Measurements from ENCODE around the gene IGF2R. TPM values are rescaled to one million over a fixed set of nuclear protein-coding genes. Genes with fewer than 3 reads are reported as not detected.

Gene IGF2R
- total RNA-seq, 1 donor from 2014 or later, result 247 TPM

DNA sequence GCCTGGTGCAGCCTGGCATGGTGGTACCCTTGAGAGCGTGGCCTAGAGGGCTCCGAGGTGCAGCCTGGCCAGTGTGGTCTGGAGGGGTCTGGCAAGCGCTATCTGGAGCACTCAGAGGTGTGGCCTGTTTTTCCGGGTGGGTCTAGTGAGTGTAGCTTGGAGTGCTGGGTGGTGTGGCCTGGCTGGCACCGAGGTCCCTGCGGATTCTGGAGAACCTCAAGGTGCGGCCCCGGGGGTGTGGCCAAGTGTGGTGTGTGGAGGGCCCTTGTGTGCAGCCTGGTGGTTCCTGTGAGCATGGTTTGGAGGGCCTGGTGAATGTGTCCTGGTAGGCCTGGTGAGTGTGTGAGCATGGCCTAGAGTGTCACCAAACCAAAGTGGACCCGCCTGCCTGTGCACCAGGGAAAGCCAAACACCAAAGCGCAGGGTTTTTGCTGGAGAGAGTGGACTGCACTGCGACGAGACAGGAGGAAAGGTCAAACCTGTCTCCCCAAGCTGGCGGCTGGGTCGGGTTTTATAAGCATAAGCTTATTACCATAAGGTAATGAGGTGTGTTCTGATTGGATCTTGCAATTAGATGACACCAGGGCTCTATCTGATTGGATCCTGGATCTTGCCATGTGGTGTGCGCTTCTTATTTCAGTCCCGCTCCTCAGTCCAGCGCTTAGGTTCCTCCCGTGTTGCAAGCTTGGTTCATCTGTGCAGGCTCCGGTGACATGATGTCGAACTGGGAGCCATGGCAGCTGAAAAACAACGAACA is 35.7 kb downstream of the IGF2R start:
- Mint-ChIP-seq H3K27me3 (ENCODE audit: low read depth) (no peaks in the 10 kb centered on the region), H3K4me1 (ENCODE audit: low read depth) (peaks cover 27% of the 10 kb centered on the region), H3K27ac (ENCODE audit: unreplicated experiment) (peak overlapping the region; percentile 2), H3K4me3 (ENCODE audit: unreplicated experiment) (no peak overlapping the region), H3K36me3 (ENCODE audit: low read depth) (peaks cover 7% of the 10 kb centered on the region), H3K9me3 (ENCODE audit: low read depth) (no peaks in the 10 kb centered on the region)
- TF ChIP-seq, protein P1, sequence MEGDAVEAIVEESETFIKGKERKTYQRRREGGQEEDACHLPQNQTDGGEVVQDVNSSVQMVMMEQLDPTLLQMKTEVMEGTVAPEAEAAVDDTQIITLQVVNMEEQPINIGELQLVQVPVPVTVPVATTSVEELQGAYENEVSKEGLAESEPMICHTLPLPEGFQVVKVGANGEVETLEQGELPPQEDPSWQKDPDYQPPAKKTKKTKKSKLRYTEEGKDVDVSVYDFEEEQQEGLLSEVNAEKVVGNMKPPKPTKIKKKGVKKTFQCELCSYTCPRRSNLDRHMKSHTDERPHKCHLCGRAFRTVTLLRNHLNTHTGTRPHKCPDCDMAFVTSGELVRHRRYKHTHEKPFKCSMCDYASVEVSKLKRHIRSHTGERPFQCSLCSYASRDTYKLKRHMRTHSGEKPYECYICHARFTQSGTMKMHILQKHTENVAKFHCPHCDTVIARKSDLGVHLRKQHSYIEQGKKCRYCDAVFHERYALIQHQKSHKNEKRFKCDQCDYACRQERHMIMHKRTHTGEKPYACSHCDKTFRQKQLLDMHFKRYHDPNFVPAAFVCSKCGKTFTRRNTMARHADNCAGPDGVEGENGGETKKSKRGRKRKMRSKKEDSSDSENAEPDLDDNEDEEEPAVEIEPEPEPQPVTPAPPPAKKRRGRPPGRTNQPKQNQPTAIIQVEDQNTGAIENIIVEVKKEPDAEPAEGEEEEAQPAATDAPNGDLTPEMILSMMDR (IDR thresholded peaks at IDR 0.05), result no peak
- peak; percentile 88 for DNase-seq (ENCODE audit: low spot score)

- no peaks in the 10 kb centered on the region for H3K27me3 Mint-ChIP-seq (ENCODE audit: low read depth)
- TF ChIP-seq, protein P1 (IDR thresholded peaks at IDR 0.05), result no peak
- no peak overlapping the region for H3K4me3 Mint-ChIP-seq (ENCODE audit: unreplicated experiment)
- peaks cover 7% of the 10 kb centered on the region for H3K36me3 Mint-ChIP-seq (ENCODE audit: low read depth)
- no peaks in the 10 kb centered on the region for H3K9me3 Mint-ChIP-seq (ENCODE audit: low read depth)
- H3K4me1 Mint-ChIP-seq (ENCODE audit: low read depth), result peaks cover 29% of the 10 kb centered on the region
- peak; percentile 91 for DNase-seq (ENCODE audit: low spot score)
- no peak overlapping the region for H3K27ac Mint-ChIP-seq (ENCODE audit: unreplicated experiment)
Measured at GRCh38 chr6:160005211-160005610, 36.3 kb downstream of the IGF2R start.

DNA sequence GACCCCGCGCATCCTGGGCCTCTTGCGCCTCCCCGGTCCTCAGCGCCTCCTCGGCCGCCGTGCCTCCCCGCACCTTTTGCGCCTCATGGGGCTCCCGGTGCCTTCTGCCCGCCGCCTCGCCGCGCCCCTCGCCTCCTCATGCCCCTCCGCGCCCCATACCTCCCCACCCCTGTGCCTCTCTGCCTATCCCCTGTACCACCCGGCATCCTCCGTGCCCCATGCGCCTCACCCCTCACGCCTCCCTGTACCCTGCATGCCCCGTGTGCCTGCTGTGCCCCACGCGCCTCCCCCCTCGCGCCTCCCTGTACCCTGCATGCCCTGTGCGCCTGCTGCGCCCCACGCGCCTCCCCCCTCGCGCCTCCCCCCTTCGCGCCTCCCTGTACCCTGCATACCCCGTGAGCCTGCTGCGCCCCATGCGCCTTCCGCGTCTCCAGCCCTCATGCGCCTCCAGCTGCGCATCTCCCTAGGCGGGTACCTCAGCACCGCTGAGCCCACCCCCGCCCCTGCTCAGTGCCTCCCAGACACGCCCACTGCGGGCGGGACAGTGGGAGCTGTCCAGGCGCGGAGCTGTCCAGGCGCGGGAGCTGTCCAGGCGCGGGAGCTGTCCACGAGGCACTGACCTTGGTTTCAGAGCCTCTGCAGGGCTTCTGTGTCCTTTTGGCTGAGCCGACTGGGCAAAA is 37.1 kb downstream of the IGF2R start:
- Mint-ChIP-seq H3K4me3 (ENCODE audit: unreplicated experiment) (no peak overlapping the region), H3K36me3 (ENCODE audit: low read depth) (peaks cover 8% of the 10 kb centered on the region), H3K9me3 (ENCODE audit: low read depth) (no peaks in the 10 kb centered on the region), H3K27me3 (ENCODE audit: low read depth) (no peaks in the 10 kb centered on the region), H3K27ac (ENCODE audit: unreplicated experiment) (no peak overlapping the region), H3K4me1 (ENCODE audit: low read depth) (peaks cover 33% of the 10 kb centered on the region)
- TF ChIP-seq, protein P1 (IDR thresholded peaks at IDR 0.05), result no peak
- DNase-seq (ENCODE audit: low spot score), result peak; percentile 92

DNA sequence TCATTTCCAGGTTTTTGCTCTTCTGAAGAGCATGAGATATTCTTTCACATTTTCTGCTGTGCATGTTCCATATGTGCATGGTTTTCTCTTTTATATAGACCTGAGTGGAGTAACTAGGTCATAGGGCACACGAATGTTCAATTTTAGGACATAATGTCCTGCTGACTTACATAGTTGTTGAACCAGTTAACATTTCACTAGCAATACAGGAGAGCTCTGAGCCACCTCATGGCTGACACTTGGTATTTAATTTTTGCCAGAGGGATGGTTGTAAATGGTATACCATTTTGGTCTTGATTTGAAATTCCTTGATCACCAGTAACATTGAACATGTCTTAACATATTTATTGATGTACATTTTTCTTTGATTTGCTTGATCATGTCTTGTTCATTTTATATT is 38.3 kb downstream of the IGF2R start:
- Mint-ChIP-seq H3K27ac (ENCODE audit: unreplicated experiment) (no peak overlapping the region), H3K4me3 (ENCODE audit: unreplicated experiment) (no peak overlapping the region), H3K36me3 (ENCODE audit: low read depth) (peaks cover 19% of the 10 kb centered on the region), H3K27me3 (ENCODE audit: low read depth) (no peaks in the 10 kb centered on the region), H3K4me1 (ENCODE audit: low read depth) (peaks cover 35% of the 10 kb centered on the region), H3K9me3 (ENCODE audit: low read depth) (no peaks in the 10 kb centered on the region)
- TF ChIP-seq, protein P1 (IDR thresholded peaks at IDR 0.05), result no peak
- DNase-seq (ENCODE audit: low spot score), result no peak

DNA sequence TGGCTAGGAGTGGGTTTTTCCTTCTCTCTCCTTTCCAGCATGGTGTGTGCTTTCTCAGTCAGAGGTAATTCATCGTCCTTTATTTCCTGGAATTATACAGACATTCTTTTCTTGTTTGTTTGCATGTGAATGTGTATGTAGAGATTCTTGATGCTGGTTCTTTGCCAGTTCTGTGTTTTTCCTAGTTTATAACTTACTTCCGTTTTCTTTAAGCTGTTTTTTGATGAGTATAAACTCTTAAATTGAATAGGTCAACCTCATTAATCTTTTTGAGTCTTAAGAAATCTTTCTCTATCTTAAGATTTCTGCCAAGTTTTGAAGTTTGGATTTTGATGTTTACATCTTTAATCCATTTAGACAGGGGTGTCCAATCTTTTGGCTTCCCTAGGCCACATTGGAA is 38.7 kb downstream of the IGF2R start:
- H3K27ac Mint-ChIP-seq (ENCODE audit: unreplicated experiment), result no peak overlapping the region
- no peak overlapping the region for H3K4me3 Mint-ChIP-seq (ENCODE audit: unreplicated experiment)
- TF ChIP-seq, protein P1 (IDR thresholded peaks at IDR 0.05), result no peak
- no peaks in the 10 kb centered on the region for H3K27me3 Mint-ChIP-seq (ENCODE audit: low read depth)
- H3K36me3 Mint-ChIP-seq (ENCODE audit: low read depth), result peaks cover 21% of the 10 kb centered on the region
- peaks cover 35% of the 10 kb centered on the region for H3K4me1 Mint-ChIP-seq (ENCODE audit: low read depth)
- DNase-seq (ENCODE audit: low spot score), result no peak
- no peaks in the 10 kb centered on the region for H3K9me3 Mint-ChIP-seq (ENCODE audit: low read depth)

Measured in chondrocyte (in vitro differentiated cells).